NB4 (cell line): ENCODE data around the gene GLRA3.

Experiments
- CTCF ChIP-seq: IDR thresholded peaks from one replicate; pipeline ENCODE4 v1.5.1; 2012; ENCODE audit warnings: low read depth, low read length
- POLR2A ChIP-seq: IDR thresholded peaks from 2 replicates; pipeline ENCODE4 v1.6.1; 2011; ENCODE audit warnings: mild to moderate bottlenecking; ENCODE audit not compliant: insufficient read length; ENCODE audit errors: extremely low read depth
- TF ChIP-seq, protein P1 (sequence below): IDR thresholded peaks from 2 replicates; pipeline ENCODE4 v1.6.1; 2011; ENCODE audit warnings: low read depth, low read length

- TF ChIP-seq, protein P1, sequence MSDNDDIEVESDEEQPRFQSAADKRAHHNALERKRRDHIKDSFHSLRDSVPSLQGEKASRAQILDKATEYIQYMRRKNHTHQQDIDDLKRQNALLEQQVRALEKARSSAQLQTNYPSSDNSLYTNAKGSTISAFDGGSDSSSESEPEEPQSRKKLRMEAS = no peak
- TF ChIP-seq CTCF = no peak
- no peak for TF ChIP-seq POLR2A
These were observed 202.6 kb downstream of the GLRA3 start for GRCh38 chr4:174626342-174627008.
